ENCODE measurements around the gene ZNF879. TPM values are rescaled to one million over a fixed set of nuclear protein-coding genes. Genes with fewer than 3 reads are reported as not detected.

Gene ZNF879
- total RNA-seq, 4 donors from 2014 or later = 3.0 to 8.2 (median 6.3) TPM

DNA sequence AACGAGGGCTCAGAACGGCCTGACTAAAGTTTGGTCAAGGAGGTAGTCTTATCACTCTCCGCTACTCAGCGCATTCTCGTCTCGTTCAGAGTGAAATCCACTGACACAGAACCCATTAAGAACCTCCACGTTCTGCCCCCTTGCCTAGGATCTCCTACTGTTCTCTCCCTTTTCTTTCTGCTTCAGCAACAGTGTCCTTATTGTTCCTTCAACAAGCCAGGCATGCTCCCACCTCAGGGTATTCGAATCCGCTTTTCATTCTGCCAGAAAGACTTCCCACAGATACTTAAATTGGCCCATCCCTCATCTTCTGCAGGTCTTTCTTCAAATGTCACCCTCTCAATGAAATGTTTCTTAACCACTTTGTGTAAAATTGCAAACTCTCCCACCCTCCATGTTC is 32.2 kb downstream of the ZNF879 start:
- Histone ChIP-seq H3K4me1 (peaks cover 0 to 2% (median under 1%) of the 10 kb centered on the region in 4 donors), H3K36me3 (no peaks in the 10 kb centered on the region), H3K27me3 (no peaks in the 10 kb centered on the region), H3K4me3 (no peak overlapping the region), H3K27ac (no peak overlapping the region), H3K9me3 (no peaks in the 10 kb centered on the region)
- 71 to 78% methylated on average over 9 of the region's 9 CpGs for WGBS, 2 donors (ENCODE audit: low coverage in 1 of 2)
- intact Hi-C loops (cut with DNase I; ENCODE audit: low total_unique reads) = loop anchor here (5.0 kb wide), 1 partner anchor 1216 kb away; no protein-coding TSS in a partner anchor
- DNase-seq = no peak
- in situ Hi-C loops (cut with MboI; ENCODE audit: low pct_ligation_motif_present in 1 of 4, low pct_unique_long_range_greater_than_20kb in 1 of 4, low sequenced_read_pairs in 3 of 4) = loop anchor here in 3 of 4 donors (25.0 kb wide), 2 partner anchors 194 to 344 kb away; partner anchors contain the start of gene ZNF354B (in 1 of the 3)
- no peak for TF ChIP-seq POLR2AphosphoS5 (IDR thresholded peaks at IDR 0.05)
- TF ChIP-seq POLR2A (IDR thresholded peaks at IDR 0.05) = no peak
- no peak for TF ChIP-seq EP300 (IDR thresholded peaks at IDR 0.05; ENCODE audit: low read depth)
- TF ChIP-seq, protein P1, sequence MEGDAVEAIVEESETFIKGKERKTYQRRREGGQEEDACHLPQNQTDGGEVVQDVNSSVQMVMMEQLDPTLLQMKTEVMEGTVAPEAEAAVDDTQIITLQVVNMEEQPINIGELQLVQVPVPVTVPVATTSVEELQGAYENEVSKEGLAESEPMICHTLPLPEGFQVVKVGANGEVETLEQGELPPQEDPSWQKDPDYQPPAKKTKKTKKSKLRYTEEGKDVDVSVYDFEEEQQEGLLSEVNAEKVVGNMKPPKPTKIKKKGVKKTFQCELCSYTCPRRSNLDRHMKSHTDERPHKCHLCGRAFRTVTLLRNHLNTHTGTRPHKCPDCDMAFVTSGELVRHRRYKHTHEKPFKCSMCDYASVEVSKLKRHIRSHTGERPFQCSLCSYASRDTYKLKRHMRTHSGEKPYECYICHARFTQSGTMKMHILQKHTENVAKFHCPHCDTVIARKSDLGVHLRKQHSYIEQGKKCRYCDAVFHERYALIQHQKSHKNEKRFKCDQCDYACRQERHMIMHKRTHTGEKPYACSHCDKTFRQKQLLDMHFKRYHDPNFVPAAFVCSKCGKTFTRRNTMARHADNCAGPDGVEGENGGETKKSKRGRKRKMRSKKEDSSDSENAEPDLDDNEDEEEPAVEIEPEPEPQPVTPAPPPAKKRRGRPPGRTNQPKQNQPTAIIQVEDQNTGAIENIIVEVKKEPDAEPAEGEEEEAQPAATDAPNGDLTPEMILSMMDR (IDR thresholded peaks at IDR 0.05) = no peak

DNA sequence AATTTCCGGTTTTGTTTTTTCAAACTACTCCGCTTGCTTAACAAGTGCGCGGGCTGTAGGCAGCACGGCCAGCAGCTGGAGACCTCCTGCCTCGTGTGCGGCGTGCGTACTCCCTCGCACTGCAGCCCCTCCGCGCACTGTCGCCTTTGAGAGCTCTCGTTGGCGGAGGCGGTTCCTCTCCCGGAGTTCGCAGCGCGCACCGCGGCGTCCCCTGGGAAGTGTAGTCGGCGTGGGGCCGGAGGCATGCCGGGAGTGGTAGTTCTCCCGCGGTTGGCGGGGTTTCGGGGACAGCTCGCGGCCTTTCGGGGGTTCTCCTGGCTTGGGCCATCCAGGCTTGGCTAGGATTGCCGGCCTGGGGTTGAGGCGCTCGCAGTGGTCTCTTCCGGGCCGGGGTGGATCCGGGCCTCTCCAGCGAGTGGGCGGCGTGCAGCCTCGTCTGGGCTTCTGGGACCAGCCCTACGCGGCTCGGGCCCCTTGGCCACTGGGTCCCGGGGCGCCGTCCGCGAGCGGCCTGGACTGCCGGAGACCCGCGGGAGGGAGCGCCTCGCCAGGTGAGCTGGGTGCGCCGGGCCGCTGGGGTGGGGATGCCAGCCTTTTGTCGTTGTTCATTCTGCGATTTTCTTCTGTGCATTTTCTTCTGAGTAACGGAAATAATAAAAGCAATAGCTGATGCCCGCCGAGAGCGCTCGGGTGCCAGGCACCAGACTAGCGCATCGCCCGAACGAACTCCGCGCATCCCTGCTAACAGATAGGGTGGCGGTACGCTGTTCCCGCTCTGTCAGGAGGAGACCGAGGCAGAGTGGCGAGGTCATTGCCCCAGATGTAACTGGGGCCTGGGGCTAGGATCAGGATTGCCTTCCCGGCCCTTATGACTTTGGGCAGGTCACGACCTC is 36.8 kb downstream of the ZNF879 start, which contains the start of gene ZNF354C:
TSS of gene ZNF354C (plus strand) at position 258 of the 893 bp plus-strand sequence. CDS start 1,696 bp downstream, outside the sequence.
- H3K27me3 ChIP-seq = no peaks in the 10 kb centered on the region
- intact Hi-C loops (cut with DNase I; ENCODE audit: low total_unique reads) = loop anchor here (10.0 kb wide), 1 partner anchor 326 kb away; the partner anchor contains the start of gene ZNF354A
- H3K27ac ChIP-seq = peak within 1 kb of the TSS; percentile 51 to 76 (median 72)
- WGBS, 2 donors (ENCODE audit: low coverage in 1 of 2) = 0 to 16% methylated on average over 1 to 67 of the region's 81 CpGs
- H3K9me3 ChIP-seq = peaks cover under 1 to 7% of the 10 kb centered on the region in 2 donors
- peaks cover 0 to 9% (median 6%) of the 10 kb centered on the region in 4 donors for H3K4me1 ChIP-seq
- H3K36me3 ChIP-seq = peaks cover 0 to under 1% (median 0%) of the 10 kb centered on the region in 4 donors
- DNase-seq = peak; percentile 86
- in situ Hi-C loops (cut with MboI; ENCODE audit: low pct_ligation_motif_present in 1 of 4, low pct_unique_long_range_greater_than_20kb in 1 of 4, low sequenced_read_pairs in 3 of 4) = loop anchor here in 3 of 4 donors (25.0 kb wide), 2 partner anchors 198 to 348 kb away; partner anchors contain the start of gene ZNF354B (in 1 of the 3)
- TF ChIP-seq EP300 (IDR thresholded peaks at IDR 0.05; ENCODE audit: low read depth) (no peak), POLR2AphosphoS5 (IDR thresholded peaks at IDR 0.05) (peak; percentile 25 to 65 (median 61)), POLR2A (IDR thresholded peaks at IDR 0.05) (peak; percentile 24)
- peak within 1 kb of the TSS; percentile 38 to 84 (median 70) for H3K4me3 ChIP-seq

DNA sequence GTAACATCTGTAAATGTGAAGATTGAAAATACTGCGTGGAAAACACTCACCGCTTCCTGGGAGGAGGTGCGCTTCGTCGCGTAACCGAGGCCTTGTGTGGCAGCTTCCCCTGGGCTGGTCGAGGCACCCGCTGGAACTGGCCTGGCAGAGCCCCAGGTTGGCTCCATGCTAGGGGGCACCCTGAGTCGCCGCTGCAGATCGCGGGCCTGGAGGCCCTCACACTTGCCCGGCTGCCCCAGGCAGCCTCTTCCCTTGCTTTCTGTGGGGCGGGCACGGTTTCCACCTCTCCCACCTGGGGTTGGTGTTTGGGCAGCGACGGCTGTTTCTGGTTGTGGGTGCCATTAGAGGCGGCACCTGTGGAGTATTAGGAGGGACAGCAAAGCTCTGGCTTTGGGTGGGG is 37.4 kb downstream of the ZNF879 start:
- in situ Hi-C loops (cut with MboI; ENCODE audit: low pct_ligation_motif_present in 1 of 4, low pct_unique_long_range_greater_than_20kb in 1 of 4, low sequenced_read_pairs in 3 of 4) = loop anchor here in 3 of 4 donors (25.0 kb wide), 2 partner anchors 199 to 349 kb away; partner anchors contain the start of gene ZNF354B (in 1 of the 3)
- TF ChIP-seq, protein P1 (IDR thresholded peaks at IDR 0.05) = no peak
- Histone ChIP-seq H3K27ac (no peak overlapping the region), H3K4me3 (peak overlapping the region; percentile 38 to 84 (median 70)), H3K36me3 (peaks cover 0 to 6% (median 0%) of the 10 kb centered on the region in 4 donors), H3K27me3 (no peaks in the 10 kb centered on the region), H3K4me1 (peaks cover 0 to 9% (median 6%) of the 10 kb centered on the region in 4 donors), H3K9me3 (peaks cover 7 to 13% of the 10 kb centered on the region in 2 donors)
- intact Hi-C loops (cut with DNase I; ENCODE audit: low total_unique reads) = loop anchor here (10.0 kb wide), 1 partner anchor 326 kb away; the partner anchor contains the start of gene ZNF354A
- DNase-seq = no peak
- WGBS, 2 donors (ENCODE audit: low coverage in 1 of 2) = 93% methylated on average over 19 of the region's 19 CpGs; no CpG with 5 or more reads in 1 of the 2 donors

DNA sequence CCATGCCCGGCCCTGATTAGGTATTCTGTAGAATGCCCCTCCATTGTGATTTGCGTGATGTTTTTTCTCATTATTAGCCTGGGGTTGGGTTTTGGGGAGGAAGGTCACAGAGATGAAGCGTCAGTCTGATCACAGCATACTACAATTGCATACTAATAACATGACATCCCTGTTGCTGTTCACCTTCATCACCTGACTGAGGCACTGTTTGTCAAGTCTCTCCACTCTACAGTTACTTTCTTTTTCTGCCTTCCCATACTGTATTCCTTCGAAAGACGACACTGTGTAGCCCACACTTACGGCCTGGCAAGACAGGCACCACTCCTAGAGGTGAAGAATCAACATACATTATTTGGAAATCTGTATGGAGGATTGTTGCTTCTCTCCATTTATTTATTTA is 42.1 kb downstream of the ZNF879 start:
- DNase-seq = no peak
- Histone ChIP-seq H3K27me3 (no peaks in the 10 kb centered on the region), H3K9me3 (peaks cover 48 to 53% of the 10 kb centered on the region in 2 donors), H3K27ac (no peak overlapping the region), H3K36me3 (peaks cover 0 to 33% (median 3%) of the 10 kb centered on the region in 4 donors), H3K4me3 (no peak overlapping the region), H3K4me1 (peaks cover 0 to 9% (median 6%) of the 10 kb centered on the region in 4 donors)
- intact Hi-C loops (cut with DNase I; ENCODE audit: low total_unique reads) (loop anchor here (10.0 kb wide), 1 partner anchor 331 kb away; the partner anchor contains the start of gene ZNF354A), in situ Hi-C loops (cut with MboI; ENCODE audit: low pct_ligation_motif_present in 1 of 4, low pct_unique_long_range_greater_than_20kb in 1 of 4, low sequenced_read_pairs in 3 of 4) (loop anchor here in 3 of 4 donors (25.0 kb wide), 2 partner anchors 203 to 353 kb away; partner anchors contain the start of gene ZNF354B (in 1 of the 3))
- 88 to 92% methylated on average over 3 to 6 of the region's 6 CpGs for WGBS, 2 donors (ENCODE audit: low coverage in 1 of 2)
- TF ChIP-seq POLR2AphosphoS5 (IDR thresholded peaks at IDR 0.05) = no peak
- TF ChIP-seq POLR2A (IDR thresholded peaks at IDR 0.05) = no peak
- TF ChIP-seq EP300 (IDR thresholded peaks at IDR 0.05; ENCODE audit: low read depth) = no peak
- TF ChIP-seq, protein P1 (IDR thresholded peaks at IDR 0.05) = no peak

Data from transverse colon (tissue), 4 donors.